Coronary artery (tissue), 2 donors: ENCODE data around the gene TBX18.
A peak's percentile ranks its signal among the peaks of the same experiment; 100 is the strongest.

Experiments
- DNase-seq: peaks from one replicate; pipeline ENCODE4 v3.0.0-alpha.2; 2017; ENCODE audit warnings: low spot score
- H3K27ac ChIP-seq, 2 donors: fragments of 200-600 bp; sonication (generic); one replicate each; pipeline ENCODE4 v1.5.1; 2016 to 2019
- H3K4me3 ChIP-seq: fragments of 200-600 bp; sonication (generic); 2 replicates; pipeline ENCODE4 v1.5.1; 2016; ENCODE audit warnings: mild to moderate bottlenecking, moderate library complexity
- CTCF ChIP-seq: fragments of 200-600 bp; sonication (generic); IDR thresholded peaks from one replicate; pipeline ENCODE4 v1.5.1; 2019; ENCODE audit warnings: antibody characterized with exemption

TBX18 gene

DNA sequence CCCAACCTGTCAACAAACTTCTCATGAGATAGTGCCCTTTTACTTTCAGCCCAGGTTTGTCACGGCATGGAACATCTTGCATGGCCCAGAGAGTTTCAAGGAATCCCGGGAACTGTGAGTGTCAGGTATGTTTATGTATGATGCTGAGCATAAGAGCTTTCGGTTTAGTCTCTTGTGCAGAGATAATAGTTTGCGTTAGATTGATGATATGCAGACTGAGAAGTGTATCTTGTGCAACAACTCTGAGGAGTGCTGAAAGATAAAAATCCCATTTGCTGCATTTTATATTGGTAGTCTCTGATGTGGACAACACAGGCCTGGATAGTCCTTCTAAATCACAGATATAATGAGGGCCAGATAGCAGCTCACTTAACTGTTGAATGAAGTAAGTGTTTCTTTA is 99.0 kb downstream of the TBX18 start:
- Histone ChIP-seq H3K27ac (no peak overlapping the region), H3K4me3 (no peak overlapping the region)
- DNase-seq, result no peak
- no peak for TF ChIP-seq CTCF

GRCh38 chr6:84663866-84664265 is 100.5 kb downstream of the TBX18 start:
- DNase-seq, result no peak
- H3K27ac ChIP-seq, result peak overlapping the region in 1 of 2 donors; percentile 34
- no peak overlapping the region for H3K4me3 ChIP-seq
- no peak for TF ChIP-seq CTCF

- no peak overlapping the region for H3K27ac ChIP-seq
- no peak overlapping the region for H3K4me3 ChIP-seq
- TF ChIP-seq CTCF, result no peak
- DNase-seq, result no peak
These were observed 106.9 kb downstream of the TBX18 start for GRCh38 chr6:84657486-84657885.

DNA sequence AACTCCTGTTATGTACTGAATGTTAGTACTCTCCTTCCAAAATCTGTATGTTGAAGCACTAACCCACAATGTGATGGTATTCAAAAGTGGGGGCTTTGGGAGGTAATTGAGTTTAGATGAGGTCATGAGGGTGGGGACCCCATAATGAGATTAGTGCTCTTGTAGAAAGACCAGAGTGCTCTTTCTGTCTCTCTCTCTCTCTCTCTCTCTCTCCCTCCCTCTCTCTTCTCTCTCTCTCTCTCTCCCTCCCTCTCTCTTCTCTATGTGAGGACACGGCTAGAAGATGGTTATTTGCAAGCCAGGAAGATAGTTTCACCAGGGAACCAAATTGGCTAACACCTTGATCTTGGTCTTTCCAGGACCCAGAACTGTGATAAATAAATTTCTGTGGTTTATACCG is 107.4 kb downstream of the TBX18 start:
- no peak for TF ChIP-seq CTCF
- Histone ChIP-seq H3K4me3 (no peak overlapping the region), H3K27ac (no peak overlapping the region)
- DNase-seq, result no peak

- DNase-seq, result no peak
- Histone ChIP-seq H3K27ac (no peak overlapping the region), H3K4me3 (no peak overlapping the region)
- TF ChIP-seq CTCF, result no peak
These were observed 111.3 kb downstream of the TBX18 start for GRCh38 chr6:84653027-84653551.

GRCh38 chr6:84652356-84653026 is 111.9 kb downstream of the TBX18 start:
- DNase-seq, result no peak

More at GRCh38 chr6:84652356-84653026, 111.9 kb downstream of the TBX18 start:
- no peak overlapping the region for H3K4me3 ChIP-seq
- peak overlapping the region in 1 of 2 donors; percentile 49 for H3K27ac ChIP-seq
- TF ChIP-seq CTCF, result no peak
